Spleen (tissue), 3 donors: Measurements from ENCODE around the gene POLA2.

ENCODE experiments used
- POLR2A ChIP-seq, 3 donors: fragments of 450-650 bp; IDR thresholded peaks; one replicate each; pipeline ENCODE4 v1.5.1; 2017; ENCODE audit warnings: antibody characterized with exemption in 3 of 3, mild to moderate bottlenecking in 1 of 3
- POLR2AphosphoS5 ChIP-seq, 3 donors: sonication (generic); formaldehyde crosslinking; IDR thresholded peaks; one replicate each; pipeline ENCODE4 v1.5.1; 2017; ENCODE audit warnings: antibody characterized with exemption in 3 of 3

DNA sequence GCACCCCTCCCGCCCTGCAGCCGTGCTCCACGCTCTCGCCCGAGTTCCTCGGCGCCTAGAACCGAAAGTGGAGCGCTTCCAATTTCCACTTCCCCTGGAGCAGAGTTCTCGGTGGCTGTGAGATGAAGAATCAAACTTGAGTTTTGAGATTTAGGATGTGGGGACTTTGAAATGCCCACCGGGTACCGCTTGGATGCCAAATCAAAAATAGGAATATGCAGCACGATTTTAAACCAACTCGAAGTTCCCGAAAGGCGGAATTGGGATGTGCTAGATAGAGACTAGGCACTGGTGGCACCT is 569 bp downstream of the POLA2 start:
- TF ChIP-seq POLR2A (IDR thresholded peaks at IDR 0.05): no peak
- TF ChIP-seq POLR2AphosphoS5 (IDR thresholded peaks at IDR 0.05): no peak
